ENCODE measurements around the gene RNASEH2C. TPM values are rescaled to one million over a fixed set of nuclear protein-coding genes. Genes with fewer than 3 reads are reported as not detected.
A peak's percentile ranks its signal among the peaks of the same experiment; 100 is the strongest.

RNASEH2C gene
- total RNA-seq, 1 donor from 2014 or later, result 155 TPM

DNA sequence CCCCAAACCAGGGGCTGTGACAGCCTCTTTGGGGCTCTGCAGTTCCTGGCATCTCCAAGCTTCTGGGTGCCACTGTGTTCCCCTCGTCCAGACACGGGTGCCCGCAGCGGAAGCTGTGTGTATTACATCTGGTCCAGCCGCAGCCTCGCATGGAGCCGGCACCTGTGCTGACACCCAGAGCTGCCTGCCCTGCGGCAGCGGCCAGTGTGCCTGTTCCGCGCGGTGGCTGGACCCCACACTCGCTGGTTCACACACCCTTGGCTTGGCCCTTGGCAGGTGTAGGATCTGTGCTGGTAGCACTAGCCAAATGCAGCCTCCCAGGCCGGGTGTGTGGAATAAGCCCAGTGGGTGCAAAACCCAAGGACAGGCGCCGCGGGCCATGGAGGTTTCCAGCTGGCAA is 24.5 kb upstream of the RNASEH2C start:
- no peak for DNase-seq (ENCODE audit: low spot score in 2 of 2)
- H3K4me3 ChIP-seq, result no peak overlapping the region
- H3K27me3 ChIP-seq, result no peaks in the 10 kb centered on the region
- no peaks in the 10 kb centered on the region for H3K36me3 ChIP-seq
- no peak overlapping the region for H3K27ac ChIP-seq
- H3K9me3 ChIP-seq, result no peaks in the 10 kb centered on the region
- no peaks in the 10 kb centered on the region for H3K4me1 ChIP-seq
- TF ChIP-seq, protein P1, sequence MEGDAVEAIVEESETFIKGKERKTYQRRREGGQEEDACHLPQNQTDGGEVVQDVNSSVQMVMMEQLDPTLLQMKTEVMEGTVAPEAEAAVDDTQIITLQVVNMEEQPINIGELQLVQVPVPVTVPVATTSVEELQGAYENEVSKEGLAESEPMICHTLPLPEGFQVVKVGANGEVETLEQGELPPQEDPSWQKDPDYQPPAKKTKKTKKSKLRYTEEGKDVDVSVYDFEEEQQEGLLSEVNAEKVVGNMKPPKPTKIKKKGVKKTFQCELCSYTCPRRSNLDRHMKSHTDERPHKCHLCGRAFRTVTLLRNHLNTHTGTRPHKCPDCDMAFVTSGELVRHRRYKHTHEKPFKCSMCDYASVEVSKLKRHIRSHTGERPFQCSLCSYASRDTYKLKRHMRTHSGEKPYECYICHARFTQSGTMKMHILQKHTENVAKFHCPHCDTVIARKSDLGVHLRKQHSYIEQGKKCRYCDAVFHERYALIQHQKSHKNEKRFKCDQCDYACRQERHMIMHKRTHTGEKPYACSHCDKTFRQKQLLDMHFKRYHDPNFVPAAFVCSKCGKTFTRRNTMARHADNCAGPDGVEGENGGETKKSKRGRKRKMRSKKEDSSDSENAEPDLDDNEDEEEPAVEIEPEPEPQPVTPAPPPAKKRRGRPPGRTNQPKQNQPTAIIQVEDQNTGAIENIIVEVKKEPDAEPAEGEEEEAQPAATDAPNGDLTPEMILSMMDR (IDR thresholded peaks at IDR 0.05), result no peak
- intact Hi-C loops (cut with DNase I), result no loop called here

DNA sequence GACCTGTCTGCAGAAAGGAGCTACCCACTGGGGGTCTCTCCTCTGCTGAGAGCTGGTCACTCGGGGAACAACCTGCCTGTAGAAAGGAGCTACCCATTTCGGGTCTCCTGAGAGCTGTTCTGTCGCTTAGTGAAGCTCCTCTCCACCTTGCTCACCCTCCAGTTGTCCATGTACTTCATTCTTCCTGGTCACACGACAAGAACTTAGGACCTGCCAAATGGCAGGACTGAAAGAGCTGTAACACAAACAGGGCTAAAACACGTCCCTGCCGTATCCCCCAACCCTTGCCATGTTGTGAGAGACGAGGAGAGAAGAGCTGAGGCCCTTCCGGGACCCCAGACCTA is 24.1 kb upstream of the RNASEH2C start:
- Histone ChIP-seq H3K9me3 (no peaks in the 10 kb centered on the region), H3K4me1 (no peaks in the 10 kb centered on the region), H3K27ac (no peak overlapping the region), H3K4me3 (no peak overlapping the region), H3K27me3 (no peaks in the 10 kb centered on the region), H3K36me3 (no peaks in the 10 kb centered on the region)
- TF ChIP-seq, protein P1 (IDR thresholded peaks at IDR 0.05), result no peak
- no peak for DNase-seq (ENCODE audit: low spot score in 2 of 2)
- intact Hi-C loops (cut with DNase I), result no loop called here

DNA sequence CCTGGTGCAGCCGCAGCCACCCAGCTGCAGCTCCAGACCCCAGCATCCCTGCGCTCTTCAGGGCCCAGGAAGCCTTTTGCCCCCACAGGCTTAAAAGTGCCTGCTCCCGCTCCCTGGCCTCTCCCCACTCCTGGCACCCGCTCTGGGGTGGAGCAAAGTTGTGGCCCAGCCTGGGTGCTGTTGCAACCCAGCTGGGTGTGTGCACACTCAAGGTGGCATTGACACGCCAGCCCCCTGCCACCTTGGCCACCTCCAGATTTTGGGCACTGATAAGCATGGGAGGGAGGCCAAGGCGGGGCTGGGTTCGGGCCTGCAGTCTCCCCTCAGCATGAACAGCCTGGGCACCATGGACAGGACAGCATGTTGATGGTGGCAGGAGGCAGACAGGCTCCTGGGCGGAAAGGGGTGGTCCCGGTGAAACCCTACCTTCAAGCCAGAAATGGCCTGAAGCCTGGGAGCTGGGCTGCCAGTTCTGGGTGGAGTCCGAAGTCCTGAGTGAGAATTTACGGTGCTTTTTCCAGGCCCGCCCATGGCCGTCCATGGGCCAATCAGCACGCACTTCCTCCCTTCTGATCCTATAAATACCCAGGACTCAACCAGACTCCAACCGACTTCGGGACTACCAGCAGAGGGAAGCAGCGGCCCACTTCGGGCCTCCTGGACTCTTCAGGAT is 23.6 kb upstream of the RNASEH2C start:
- Histone ChIP-seq H3K9me3 (no peaks in the 10 kb centered on the region), H3K36me3 (no peaks in the 10 kb centered on the region), H3K4me1 (no peaks in the 10 kb centered on the region), H3K27me3 (no peaks in the 10 kb centered on the region), H3K27ac (no peak overlapping the region), H3K4me3 (no peak overlapping the region)
- TF ChIP-seq, protein P1 (IDR thresholded peaks at IDR 0.05), result peak in 1 of 3 experiments; percentile 10
- DNase-seq (ENCODE audit: low spot score in 2 of 2), result no peak
- intact Hi-C loops (cut with DNase I), result no loop called here

DNA sequence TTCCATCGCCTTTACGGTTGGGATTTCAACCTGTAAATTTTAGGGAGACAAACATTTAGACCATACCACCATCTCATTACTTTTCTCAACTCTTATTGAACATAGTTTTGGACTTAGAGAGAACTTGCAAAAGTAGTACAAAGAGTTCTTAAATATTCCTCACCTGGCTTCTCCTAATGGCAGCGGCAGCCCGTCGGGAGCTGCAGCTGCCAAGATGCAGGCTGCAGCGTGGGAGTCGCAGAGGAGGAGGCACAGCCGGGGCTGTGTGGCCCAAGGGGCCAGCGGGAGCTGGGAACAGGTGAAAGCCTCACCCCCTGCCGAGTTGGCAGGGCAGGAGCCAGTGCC is 23.1 kb upstream of the RNASEH2C start:
- Histone ChIP-seq H3K27ac (no peak overlapping the region), H3K4me1 (no peaks in the 10 kb centered on the region), H3K27me3 (no peaks in the 10 kb centered on the region), H3K36me3 (no peaks in the 10 kb centered on the region), H3K9me3 (no peaks in the 10 kb centered on the region), H3K4me3 (no peak overlapping the region)
- intact Hi-C loops (cut with DNase I), result no loop called here
- DNase-seq (ENCODE audit: low spot score in 2 of 2), result no peak
- TF ChIP-seq, protein P1 (IDR thresholded peaks at IDR 0.05), result no peak

DNA sequence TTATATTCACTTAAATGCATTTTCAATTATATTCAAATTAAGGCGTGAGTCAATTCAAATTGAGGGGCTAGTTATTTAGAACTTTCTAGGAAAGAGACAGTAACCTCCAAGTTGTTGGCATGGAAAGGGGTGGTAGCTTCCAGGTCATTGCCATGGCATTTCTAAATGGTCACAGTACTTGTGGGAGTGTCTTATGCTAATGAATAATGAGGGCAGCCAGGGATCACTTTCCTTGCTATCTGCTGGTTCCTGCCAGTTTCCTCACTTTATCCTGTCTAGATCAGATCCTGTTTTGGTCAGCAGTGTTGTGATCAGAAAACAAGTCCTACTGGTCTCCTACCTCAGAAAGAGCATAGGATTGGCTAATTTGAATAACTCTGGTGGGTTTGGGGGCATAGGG is 21.8 kb upstream of the RNASEH2C start:
- H3K36me3 ChIP-seq, result no peaks in the 10 kb centered on the region
- H3K4me1 ChIP-seq, result no peaks in the 10 kb centered on the region
- no peak overlapping the region for H3K4me3 ChIP-seq
- DNase-seq (ENCODE audit: low spot score in 2 of 2), result no peak
- intact Hi-C loops (cut with DNase I), result no loop called here
- no peaks in the 10 kb centered on the region for H3K27me3 ChIP-seq
- TF ChIP-seq, protein P1 (IDR thresholded peaks at IDR 0.05), result no peak
- no peaks in the 10 kb centered on the region for H3K9me3 ChIP-seq
- no peak overlapping the region for H3K27ac ChIP-seq

DNA sequence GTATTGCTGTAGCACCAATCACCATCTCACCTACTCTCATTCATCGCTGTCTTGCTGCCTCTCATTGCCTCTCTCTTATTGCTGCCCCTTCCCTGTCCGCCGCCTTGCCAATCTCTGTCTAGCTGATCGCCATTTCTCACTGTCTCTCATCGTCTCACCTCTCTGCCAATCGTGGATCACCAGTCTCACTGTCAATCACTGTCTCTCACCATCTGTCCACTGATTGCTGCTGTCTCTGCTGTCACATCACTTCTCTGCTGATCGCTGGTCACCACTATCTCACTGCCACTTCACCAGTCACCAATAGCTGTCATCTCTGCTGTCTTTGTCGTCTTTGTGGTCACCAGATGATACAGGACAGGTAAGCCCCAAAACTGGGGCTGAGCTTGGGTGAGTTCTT is 20.6 kb upstream of the RNASEH2C start:
- Histone ChIP-seq H3K27me3 (no peaks in the 10 kb centered on the region), H3K36me3 (no peaks in the 10 kb centered on the region), H3K27ac (no peak overlapping the region), H3K4me3 (no peak overlapping the region), H3K9me3 (no peaks in the 10 kb centered on the region), H3K4me1 (no peaks in the 10 kb centered on the region)
- TF ChIP-seq, protein P1 (IDR thresholded peaks at IDR 0.05), result no peak
- intact Hi-C loops (cut with DNase I), result no loop called here
- DNase-seq (ENCODE audit: low spot score in 2 of 2), result no peak
